Gastroesophageal sphincter (tissue), 4 donors: ENCODE results near the gene SPPL2A. TPM values are rescaled to one million over a fixed set of nuclear protein-coding genes. Genes with fewer than 3 reads are reported as not detected.

Experiments used
- ATAC-seq: fragments of 150-250 bp; one replicate; pipeline ENCODE4 v1.9.1; 2016; ENCODE audit warnings: mild to moderate bottlenecking, moderate library complexity
- H3K27ac ChIP-seq, 4 donors: fragments of 200-600 bp; sonication (generic) in 3 of 4; 1 replicate in 3 of 4; 2 replicates in 1 of 4; pipeline ENCODE4 v1.5.1; 2016 to 2019
- H3K27me3 ChIP-seq: fragments of 200-600 bp; sonication (generic); one replicate; pipeline ENCODE4 v1.5.1; 2019
- H3K36me3 ChIP-seq, 2 donors: fragments of 200-600 bp; sonication (generic); one replicate each; pipeline ENCODE4 v1.5.1; 2019; ENCODE audit warnings: control low read depth in 1 of 2
- H3K4me1 ChIP-seq, 3 donors: fragments of 200-600 bp; sonication (generic); 1 replicate in 2 of 3; 2 replicates in 1 of 3; pipeline ENCODE4 v1.5.1; 2016 to 2019; ENCODE audit warnings: control low read depth in 2 of 3
- H3K4me3 ChIP-seq, 2 donors: fragments of 200-600 bp; sonication (generic); one replicate each; pipeline ENCODE4 v1.5.1; 2019; ENCODE audit warnings: mild to moderate bottlenecking in 1 of 2, moderate library complexity in 1 of 2
- H3K9me3 ChIP-seq, 3 donors: fragments of 200-600 bp; sonication (generic); one replicate each; pipeline ENCODE4 v1.5.1; 2017 to 2019; ENCODE audit warnings: control low read depth in 2 of 3
- EP300 ChIP-seq: sonication (generic); formaldehyde crosslinking; IDR thresholded peaks from one replicate; pipeline ENCODE4 v1.6.1; 2017; ENCODE audit warnings: antibody characterized with exemption, mild to moderate bottlenecking
- POLR2A ChIP-seq, 2 donors: fragments of 450-650 bp; IDR thresholded peaks; one replicate each; pipeline ENCODE4 v1.6.1; 2017; ENCODE audit warnings: antibody characterized with exemption in 2 of 2, mild to moderate bottlenecking in 2 of 2, moderate library complexity in 1 of 2
- POLR2AphosphoS5 ChIP-seq: sonication (generic); formaldehyde crosslinking; IDR thresholded peaks from one replicate; pipeline ENCODE4 v1.6.1; 2017; ENCODE audit warnings: antibody characterized with exemption
- WGBS, 2 donors: methylation state at CpG; one replicate each; pipeline ENCODE4 v1.1.5; 2018; ENCODE audit warnings: low coverage in 1 of 2; 5-methylcytosine and 5-hydroxymethylcytosine counted together
- total RNA-seq, 4 donors: library from RNA; depleted of rRNA; stranded (reverse); fragments of >200 nt; gene quantifications; one replicate each; pipeline ENCODE4 v1.1.0, GENCODE V29; 2016
- TF ChIP-seq, protein P1 (sequence below), 4 experiments: fragments of 200-600 bp in 2 of 4; fragments of 450-650 bp in 2 of 4; sonication (generic) in 1 of 4; IDR thresholded peaks; one replicate each; pipeline ENCODE4 v1.5.1; 2017 to 2019; ENCODE audit warnings: antibody characterized with exemption in 4 of 4, mild to moderate bottlenecking in 2 of 4, moderate library complexity in 2 of 4

SPPL2A gene
- total RNA-seq, 4 donors from 2014 or later = 114 to 236 (median 140) TPM

DNA sequence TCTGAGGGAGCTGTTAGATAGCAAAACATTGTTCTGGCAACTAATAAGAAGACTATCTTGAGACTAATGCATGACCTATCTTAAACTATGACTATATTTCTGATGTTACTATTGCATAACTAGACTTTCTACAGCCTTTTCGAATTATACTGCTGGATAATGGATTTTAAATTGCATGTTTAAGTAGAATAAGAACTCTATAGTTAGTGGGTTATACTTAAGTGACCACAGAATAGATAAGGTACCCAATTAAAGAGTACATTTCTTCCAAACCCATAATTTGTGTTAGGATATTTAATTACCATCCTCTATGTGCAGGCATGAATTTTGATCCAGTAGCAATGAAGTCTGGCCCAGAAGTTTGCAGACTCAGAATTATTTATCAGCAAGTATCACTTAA, 44.6 kb upstream of the SPPL2A start:
- H3K27ac ChIP-seq = no peak overlapping the region
- H3K27me3 ChIP-seq = no peaks in the 10 kb centered on the region
- H3K4me3 ChIP-seq = no peak overlapping the region
- no peak for ATAC-seq
- TF ChIP-seq, protein P1, sequence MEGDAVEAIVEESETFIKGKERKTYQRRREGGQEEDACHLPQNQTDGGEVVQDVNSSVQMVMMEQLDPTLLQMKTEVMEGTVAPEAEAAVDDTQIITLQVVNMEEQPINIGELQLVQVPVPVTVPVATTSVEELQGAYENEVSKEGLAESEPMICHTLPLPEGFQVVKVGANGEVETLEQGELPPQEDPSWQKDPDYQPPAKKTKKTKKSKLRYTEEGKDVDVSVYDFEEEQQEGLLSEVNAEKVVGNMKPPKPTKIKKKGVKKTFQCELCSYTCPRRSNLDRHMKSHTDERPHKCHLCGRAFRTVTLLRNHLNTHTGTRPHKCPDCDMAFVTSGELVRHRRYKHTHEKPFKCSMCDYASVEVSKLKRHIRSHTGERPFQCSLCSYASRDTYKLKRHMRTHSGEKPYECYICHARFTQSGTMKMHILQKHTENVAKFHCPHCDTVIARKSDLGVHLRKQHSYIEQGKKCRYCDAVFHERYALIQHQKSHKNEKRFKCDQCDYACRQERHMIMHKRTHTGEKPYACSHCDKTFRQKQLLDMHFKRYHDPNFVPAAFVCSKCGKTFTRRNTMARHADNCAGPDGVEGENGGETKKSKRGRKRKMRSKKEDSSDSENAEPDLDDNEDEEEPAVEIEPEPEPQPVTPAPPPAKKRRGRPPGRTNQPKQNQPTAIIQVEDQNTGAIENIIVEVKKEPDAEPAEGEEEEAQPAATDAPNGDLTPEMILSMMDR (IDR thresholded peaks at IDR 0.05) = no peak
- TF ChIP-seq POLR2AphosphoS5 (no peak), POLR2A (IDR thresholded peaks at IDR 0.05) (no peak), EP300 (no peak)
- H3K9me3 ChIP-seq = no peaks in the 10 kb centered on the region
- H3K36me3 ChIP-seq = no peaks in the 10 kb centered on the region
- WGBS, 2 donors = 50% methylated on average over 1 of the region's 1 CpG
- H3K4me1 ChIP-seq = no peaks in the 10 kb centered on the region

DNA sequence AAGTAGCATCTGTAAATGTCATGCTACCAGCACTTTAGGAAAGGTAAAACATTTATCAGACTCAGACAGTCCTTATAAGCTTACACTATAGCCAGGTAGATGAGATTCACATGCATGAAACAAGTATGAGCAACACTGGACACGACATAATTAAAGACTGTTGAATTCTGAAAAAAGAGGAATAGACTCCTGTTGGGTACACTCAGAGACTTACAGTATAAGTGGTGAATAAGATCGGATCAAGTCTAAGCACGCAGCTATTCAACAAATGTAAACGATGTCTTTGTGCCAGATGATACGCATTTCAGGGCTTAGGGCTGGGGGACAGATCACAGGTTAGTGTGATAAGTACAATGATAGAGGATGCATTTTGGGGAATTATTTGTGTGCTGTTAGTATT, 43.2 kb upstream of the SPPL2A start:
- no peak for ATAC-seq
- TF ChIP-seq, protein P1 (IDR thresholded peaks at IDR 0.05) = no peak
- TF ChIP-seq EP300 = no peak
- TF ChIP-seq POLR2A (IDR thresholded peaks at IDR 0.05) = no peak
- TF ChIP-seq POLR2AphosphoS5 = no peak
- WGBS, 2 donors = 54 to 64% methylated on average over 4 to 5 of the region's 5 CpGs
- Histone ChIP-seq H3K4me1 (no peaks in the 10 kb centered on the region), H3K36me3 (no peaks in the 10 kb centered on the region), H3K9me3 (no peaks in the 10 kb centered on the region), H3K27me3 (no peaks in the 10 kb centered on the region), H3K4me3 (no peak overlapping the region), H3K27ac (no peak overlapping the region)

DNA sequence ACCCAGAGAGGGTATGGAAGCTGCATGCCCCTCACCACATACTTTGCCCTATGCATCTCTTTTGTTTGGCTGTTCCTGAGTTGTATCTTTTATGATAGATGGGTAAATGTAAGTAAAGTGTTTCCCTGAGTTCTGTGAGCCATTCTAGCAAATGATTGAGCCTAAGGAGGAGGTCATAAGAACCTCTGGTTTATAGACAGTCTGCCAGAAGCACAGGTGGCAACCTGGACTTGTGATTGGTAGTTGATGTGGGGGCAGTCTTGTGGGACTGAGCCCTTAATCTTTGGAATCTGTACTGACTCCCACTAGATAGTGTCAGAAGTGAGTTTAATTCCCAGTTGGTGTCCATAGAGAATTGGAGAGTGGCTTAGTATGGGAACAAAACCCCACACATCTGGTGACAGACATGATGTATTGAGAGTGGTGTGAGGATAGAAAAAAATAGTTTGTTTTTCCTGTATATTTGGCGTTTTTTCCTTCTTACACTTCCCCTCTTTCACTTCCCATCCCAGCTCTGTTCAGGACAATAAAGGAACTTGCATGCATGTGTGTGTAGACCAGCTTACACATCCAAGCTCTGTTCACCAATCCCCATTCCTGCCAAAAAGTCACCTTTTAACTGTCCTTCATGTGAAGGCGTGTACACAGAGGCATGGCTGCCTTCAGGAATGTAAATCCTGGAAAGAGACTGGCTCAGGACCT, 38.1 kb upstream of the SPPL2A start:
- Histone ChIP-seq H3K4me3 (no peak overlapping the region), H3K9me3 (no peaks in the 10 kb centered on the region), H3K36me3 (no peaks in the 10 kb centered on the region), H3K27me3 (no peaks in the 10 kb centered on the region), H3K27ac (no peak overlapping the region), H3K4me1 (no peaks in the 10 kb centered on the region)
- 79 to 92% methylated on average over 2 of the region's 2 CpGs for WGBS, 2 donors
- TF ChIP-seq, protein P1 (IDR thresholded peaks at IDR 0.05) = no peak
- no peak for TF ChIP-seq POLR2AphosphoS5
- TF ChIP-seq EP300 = no peak
- no peak for TF ChIP-seq POLR2A (IDR thresholded peaks at IDR 0.05)
- ATAC-seq = no peak

DNA sequence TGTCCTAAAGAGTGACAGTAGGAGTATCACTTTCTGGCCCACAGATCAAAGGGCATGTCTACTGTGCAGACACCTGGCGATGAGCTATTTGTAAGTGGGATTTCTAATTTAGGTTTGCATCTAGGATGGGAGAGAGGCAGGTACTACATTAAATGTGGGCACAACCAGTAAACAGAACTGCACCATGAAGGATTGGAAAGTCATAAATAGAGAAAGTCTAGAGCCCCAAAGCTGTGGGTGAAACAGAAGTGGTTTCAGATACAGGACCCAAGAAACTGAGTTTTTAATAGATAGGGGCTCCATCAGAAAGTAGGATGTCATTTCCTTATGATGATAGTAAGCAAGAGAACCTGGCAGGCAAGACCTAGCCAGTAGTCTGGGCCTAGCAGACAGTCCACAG, 35.2 kb upstream of the SPPL2A start:
- Histone ChIP-seq H3K36me3 (no peaks in the 10 kb centered on the region), H3K27ac (no peak overlapping the region), H3K27me3 (no peaks in the 10 kb centered on the region), H3K4me3 (no peak overlapping the region), H3K4me1 (no peaks in the 10 kb centered on the region), H3K9me3 (no peaks in the 10 kb centered on the region)
- no peak for ATAC-seq
- TF ChIP-seq EP300 = no peak
- no peak for TF ChIP-seq POLR2AphosphoS5
- TF ChIP-seq, protein P1 (IDR thresholded peaks at IDR 0.05) = no peak
- TF ChIP-seq POLR2A (IDR thresholded peaks at IDR 0.05) = no peak
- WGBS, 2 donors = 80 to 88% methylated on average over 1 of the region's 1 CpG

DNA sequence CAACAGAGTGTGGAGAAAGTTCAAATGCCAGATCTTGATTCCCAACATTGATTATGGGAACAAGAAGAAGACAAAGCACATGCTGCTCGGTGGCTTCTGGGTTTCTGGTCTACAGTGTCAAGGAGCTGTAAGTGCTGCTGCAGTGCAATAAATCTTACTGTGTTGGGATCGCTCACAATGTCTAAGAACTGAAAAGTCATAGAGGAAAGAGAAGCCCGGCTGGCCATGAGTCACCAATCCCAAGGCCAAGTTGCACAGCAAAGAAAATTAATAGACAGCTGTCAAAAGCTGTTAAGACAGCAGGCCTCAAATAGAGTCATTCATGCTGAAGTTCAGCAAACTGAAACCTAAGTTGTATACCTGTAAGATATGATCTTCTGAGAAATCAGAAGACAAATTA, 33.2 kb upstream of the SPPL2A start:
- H3K4me1 ChIP-seq = no peaks in the 10 kb centered on the region
- H3K27ac ChIP-seq = no peak overlapping the region
- H3K36me3 ChIP-seq = no peaks in the 10 kb centered on the region
- no peaks in the 10 kb centered on the region for H3K27me3 ChIP-seq
- no peak for TF ChIP-seq POLR2AphosphoS5
- no peak for TF ChIP-seq EP300
- TF ChIP-seq POLR2A (IDR thresholded peaks at IDR 0.05) = no peak
- TF ChIP-seq, protein P1 (IDR thresholded peaks at IDR 0.05) = no peak
- no peak overlapping the region for H3K4me3 ChIP-seq
- WGBS, 2 donors = 57 to 66% methylated on average over 2 to 3 of the region's 3 CpGs
- no peaks in the 10 kb centered on the region for H3K9me3 ChIP-seq
- no peak for ATAC-seq
